Peyer's patch (tissue), 4 donors: ENCODE data around the gene UNC13C.
A peak's percentile ranks its signal among the peaks of the same experiment; 100 is the strongest.

Experiments used
- POLR2A ChIP-seq, 2 donors: fragments of 450-650 bp; IDR thresholded peaks; one replicate each; pipeline ENCODE4 v1.5.1; 2017; ENCODE audit warnings: antibody characterized with exemption in 2 of 2, mild to moderate bottlenecking in 2 of 2, moderate library complexity in 2 of 2
- TF ChIP-seq, protein P1 (sequence below), 6 experiments: fragments of 450-650 bp in 4 of 6; fragments of 200-600 bp in 2 of 6; sonication (generic) in 1 of 6; IDR thresholded peaks; one replicate each; pipeline ENCODE4 v1.5.1; 2017 to 2019; ENCODE audit warnings: antibody characterized with exemption in 6 of 6, mild to moderate bottlenecking in 3 of 6, moderate library complexity in 1 of 6

GRCh38 chr15:53962646-53963561 lies 15.3 kb upstream of the UNC13C start:
- TF ChIP-seq, protein P1, sequence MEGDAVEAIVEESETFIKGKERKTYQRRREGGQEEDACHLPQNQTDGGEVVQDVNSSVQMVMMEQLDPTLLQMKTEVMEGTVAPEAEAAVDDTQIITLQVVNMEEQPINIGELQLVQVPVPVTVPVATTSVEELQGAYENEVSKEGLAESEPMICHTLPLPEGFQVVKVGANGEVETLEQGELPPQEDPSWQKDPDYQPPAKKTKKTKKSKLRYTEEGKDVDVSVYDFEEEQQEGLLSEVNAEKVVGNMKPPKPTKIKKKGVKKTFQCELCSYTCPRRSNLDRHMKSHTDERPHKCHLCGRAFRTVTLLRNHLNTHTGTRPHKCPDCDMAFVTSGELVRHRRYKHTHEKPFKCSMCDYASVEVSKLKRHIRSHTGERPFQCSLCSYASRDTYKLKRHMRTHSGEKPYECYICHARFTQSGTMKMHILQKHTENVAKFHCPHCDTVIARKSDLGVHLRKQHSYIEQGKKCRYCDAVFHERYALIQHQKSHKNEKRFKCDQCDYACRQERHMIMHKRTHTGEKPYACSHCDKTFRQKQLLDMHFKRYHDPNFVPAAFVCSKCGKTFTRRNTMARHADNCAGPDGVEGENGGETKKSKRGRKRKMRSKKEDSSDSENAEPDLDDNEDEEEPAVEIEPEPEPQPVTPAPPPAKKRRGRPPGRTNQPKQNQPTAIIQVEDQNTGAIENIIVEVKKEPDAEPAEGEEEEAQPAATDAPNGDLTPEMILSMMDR (IDR thresholded peaks at IDR 0.05): peak in 3 of 6 experiments; percentile 17 to 39 (median 28)
- no peak for TF ChIP-seq POLR2A (IDR thresholded peaks at IDR 0.05)
